NCI-H526 treated with DMSO at 0.1 percent for 48 hours (cell line): ENCODE results near the gene DTWD2.
"Not testable (repeated sequence)": the region's sequence is repeated elsewhere in the genome, so short reads cannot be mapped to it uniquely, and the experiment has no call there.

ENCODE experiments used
- DNase-seq: peaks from one replicate; lab custom pipeline; 2025; lab: John Stamatoyannopoulos, UW

DTWD2 gene

DNA sequence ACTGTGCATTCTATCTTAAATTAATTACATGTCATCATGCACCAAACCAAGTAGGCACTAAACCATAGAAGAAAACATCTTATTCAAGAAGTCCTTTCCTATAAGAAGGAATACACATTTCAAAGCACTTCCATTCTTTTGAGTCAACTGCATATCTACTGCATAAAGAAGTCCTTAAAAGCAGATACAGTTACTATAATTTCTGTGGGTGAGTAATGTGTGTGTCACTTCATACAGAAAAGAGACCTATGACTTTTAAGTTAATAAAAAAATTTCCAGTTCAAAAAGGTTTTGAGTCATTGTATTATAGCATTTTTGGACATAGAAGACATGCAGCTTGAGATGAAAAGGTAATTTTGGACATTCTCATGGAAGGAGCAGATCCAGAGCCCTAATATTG lies 125.0 kb downstream of the DTWD2 start:
- DNase-seq, result no peak

DNA sequence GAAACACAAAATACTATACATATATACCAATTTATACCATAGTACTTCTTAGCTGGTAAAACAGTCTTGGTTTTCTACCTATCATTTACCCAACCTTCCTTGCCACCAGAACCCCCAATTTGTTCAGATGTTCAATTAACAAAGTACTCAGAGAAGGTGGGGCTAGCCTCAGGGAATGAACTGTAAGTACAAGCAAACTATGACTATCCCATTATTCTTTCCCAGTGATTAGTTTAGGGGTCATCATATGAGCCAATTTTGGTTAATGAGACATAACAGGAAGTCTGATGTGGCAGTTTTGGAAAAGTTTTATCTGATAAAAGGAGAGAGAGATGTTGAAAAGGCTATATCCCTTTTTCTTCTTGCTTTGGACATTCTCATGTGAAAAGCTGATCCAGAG lies 125.8 kb downstream of the DTWD2 start:
- DNase-seq, result no peak

DNA sequence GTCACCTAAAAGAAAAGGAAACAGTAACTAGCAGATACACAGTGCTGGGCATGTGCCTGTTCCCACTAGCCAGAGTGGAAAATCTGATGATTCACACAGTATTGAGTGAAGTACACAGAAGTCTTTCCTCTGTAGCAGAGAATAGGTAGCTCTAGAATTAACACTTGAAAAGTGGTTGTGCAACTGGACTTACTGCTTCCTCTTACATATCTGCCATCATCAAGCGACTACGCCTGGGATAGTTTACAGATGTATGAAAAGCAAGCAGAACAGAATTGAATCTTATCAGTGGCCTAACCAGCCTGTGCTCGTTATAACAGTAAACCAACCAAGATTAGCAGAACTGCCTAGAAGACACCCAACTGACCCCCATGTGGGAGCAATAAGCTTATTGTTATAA lies 130.6 kb downstream of the DTWD2 start:
- no peak for DNase-seq

DNA sequence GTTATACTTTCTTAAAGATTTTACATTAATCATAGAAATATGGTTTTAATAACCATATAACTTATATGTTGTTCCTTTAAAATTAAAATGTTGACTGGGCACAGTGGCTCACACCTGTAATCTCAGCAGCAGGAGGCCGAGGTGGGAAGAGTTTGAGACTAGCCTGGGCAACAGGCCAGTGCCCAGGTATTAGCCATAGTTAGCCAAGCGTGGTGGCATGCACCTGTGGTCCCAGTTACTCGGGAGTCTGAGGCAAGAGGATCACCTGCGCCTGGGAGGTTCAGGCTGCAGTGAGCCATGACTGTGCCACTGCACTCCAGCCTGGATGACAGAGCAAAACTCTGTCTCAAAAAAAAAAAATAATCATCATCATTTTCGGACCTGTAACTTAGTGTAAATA lies 133.5 kb downstream of the DTWD2 start:
- DNase-seq, result no peak

DNA sequence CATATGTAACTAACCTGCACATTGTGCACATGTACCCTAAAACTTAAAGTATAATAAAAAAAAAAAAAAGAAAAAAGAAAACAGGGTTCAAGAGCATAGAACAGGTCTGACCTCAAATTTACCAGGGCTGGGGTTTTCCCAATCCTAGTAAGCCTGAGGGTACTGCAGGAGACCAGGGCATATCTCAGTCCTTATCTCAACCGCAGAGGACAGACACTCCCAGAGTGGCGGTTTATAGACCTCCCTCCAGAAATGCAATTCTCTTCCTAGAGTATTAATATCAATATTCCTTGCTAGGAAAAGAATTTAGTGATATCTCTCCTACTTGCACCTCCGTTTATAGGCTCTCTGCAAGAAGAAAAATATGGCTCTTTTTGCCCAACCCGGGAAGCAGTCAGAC lies 136.6 kb downstream of the DTWD2 start:
- not testable (repeated sequence) for DNase-seq

DNA sequence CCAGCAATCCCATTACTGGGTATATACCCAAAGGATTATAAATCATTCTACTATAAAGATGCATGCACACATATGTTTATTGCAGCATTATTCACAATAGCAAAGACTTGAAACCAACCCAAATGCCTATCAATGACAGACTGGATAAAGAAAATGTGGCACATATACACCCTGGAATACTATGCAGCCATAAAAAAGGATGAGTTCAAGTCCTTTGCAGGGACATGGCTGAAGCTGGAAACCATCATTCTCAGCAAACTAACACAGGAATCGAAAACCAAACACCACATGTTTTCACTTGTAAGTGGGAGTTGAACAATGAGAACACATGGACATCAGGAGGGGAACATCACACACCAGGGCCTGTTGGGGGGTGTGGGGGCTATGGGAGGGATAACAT lies 138.8 kb downstream of the DTWD2 start:
- DNase-seq, result not testable (repeated sequence)

DNA sequence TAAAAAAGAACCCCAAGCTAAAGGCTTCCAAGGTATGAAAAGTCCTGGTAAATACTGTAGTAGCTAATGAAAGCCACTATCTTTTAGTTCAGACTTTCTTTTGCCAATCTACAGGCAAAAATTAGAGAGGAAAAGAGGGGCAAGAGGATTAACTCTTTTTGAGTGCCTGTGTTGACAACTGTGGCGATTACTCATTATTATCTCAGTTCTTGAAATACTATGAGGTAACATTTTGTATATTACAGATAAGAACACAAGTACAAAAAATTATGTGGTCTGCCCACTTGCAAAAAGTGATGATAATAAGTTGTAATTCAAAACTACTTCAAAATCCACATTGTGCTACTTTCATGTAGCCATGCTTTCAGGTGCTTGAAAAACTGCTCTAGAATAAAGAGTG lies 144.0 kb downstream of the DTWD2 start:
- DNase-seq, result no peak

DNA sequence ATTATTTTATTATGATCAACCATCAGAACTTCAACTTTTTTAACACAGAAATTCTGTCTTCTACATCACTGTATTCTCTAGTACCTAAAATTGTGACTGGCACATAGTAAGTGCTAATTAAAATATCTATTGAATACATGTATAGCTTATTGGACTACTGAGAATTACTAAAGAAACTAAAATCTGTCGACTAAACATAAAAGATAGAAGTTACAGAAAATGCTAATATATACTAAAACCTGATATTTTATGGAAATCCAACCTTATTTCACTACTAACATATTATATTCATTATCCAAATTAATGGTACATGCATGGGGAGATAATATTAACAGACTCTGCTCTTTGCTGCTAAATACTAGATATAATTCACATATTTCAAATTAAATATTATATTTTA lies 153.6 kb downstream of the DTWD2 start:
- no peak for DNase-seq

DNA sequence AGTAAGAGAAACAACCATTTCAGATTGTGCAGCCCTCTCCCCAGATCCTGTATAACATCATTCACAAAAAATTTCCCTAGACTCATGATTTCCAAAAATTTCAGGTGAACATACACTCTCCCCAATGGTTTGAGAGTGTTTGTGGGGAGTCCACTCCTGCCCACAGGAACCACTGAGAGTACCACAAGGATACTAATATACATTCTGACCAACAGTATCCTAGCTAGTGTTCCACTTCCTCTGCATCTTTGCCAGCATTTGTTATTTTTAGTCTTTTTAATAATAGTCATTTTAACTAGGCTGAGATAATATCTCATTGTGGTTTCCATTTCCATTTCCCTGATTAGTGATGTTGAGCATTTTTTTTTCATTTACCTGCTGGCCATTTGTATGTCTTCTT lies 155.4 kb downstream of the DTWD2 start:
- DNase-seq, result no peak

DNA sequence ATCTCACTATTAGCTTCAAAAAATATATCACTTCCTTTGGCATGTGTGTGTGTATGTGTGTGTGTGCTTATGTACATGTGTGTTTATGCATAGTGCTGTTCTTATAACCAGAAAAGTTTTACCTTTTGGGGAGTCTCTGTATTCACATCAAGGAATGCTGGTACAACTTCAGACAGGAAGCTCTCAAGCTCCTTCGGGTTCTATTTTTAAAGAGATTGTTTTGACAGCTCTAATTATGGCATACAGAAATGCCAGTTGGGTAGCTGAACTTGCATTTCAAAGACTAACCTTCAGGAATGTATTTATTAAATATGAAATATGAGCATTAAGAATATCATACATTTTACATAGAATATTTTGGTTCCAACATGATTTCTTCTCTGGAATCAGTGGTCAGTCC lies 163.1 kb downstream of the DTWD2 start:
- DNase-seq, result no peak

DNA sequence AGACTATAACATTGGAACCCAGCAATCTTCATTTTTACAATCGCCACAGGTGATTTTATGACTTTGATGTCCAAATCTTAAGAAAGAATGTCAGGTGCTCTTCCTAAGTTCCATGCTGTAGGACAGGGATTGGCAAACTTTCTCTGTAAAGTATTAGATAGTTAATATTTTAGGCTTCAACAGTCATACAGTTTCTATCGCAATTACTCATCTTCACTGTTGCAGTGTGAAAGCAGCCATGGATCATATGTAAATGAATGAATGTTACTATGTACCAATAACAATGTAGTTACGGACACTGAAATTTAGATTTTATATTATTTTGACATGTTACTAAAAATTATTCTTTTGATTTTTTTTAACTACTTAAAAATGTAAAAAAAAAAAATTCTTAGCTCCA lies 169.7 kb downstream of the DTWD2 start:
- DNase-seq, result no peak

DNA sequence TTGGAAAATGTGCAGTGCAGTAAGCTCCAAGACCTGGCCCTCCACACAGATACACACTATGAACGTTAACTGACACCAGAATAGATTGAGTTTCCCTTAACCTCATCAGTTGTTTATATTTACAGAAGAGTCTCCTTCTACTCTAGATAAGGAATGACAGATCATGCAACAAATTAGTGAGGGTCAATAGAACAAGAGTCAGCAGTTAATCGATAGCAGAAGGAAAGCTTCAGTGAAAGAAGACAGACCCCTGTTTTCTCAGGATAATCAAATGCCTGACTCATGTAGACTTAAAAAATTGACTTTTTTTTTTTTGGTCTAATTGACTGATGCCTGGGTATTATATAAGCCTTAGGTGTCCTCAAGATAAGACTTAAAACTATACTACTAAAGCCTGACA lies 179.9 kb downstream of the DTWD2 start:
- no peak for DNase-seq

DNA sequence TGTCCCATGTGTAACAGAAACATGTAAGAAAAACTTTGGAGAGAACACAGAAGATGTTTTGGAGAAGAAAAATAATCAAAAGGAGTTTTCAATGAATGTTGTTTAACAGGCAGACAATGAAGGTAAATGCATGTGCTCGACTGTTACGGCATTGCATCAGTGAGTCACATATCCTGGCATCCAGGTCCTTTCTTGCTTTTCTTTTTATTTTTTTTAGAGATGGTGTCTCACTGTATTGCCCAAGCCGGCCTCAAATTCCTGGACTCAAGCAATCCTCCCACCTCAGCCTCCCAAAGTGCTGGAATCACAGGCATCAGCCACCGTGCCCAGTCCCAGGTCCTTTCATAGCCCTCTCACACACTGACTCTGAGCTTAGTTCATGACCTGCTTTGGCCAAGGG lies 181.8 kb downstream of the DTWD2 start:
- no peak for DNase-seq

DNA sequence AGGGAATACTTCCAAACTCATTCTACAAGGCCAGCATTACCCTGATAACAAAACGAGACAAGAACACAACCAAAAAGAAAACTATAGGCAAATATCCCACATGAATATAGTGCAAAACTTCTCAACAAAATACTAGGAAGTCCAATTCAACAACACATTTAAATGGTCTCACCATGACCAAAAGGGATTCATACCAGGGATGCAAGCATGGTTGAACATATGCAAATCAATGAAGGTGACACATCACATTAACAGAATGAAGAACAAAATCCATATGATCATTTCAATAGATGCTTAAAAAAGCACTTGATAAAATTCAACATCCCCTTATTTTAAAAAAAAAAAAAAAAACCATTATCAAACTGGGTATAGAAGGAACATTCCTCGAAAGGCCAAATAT lies 186.0 kb downstream of the DTWD2 start:
- DNase-seq, result no peak

DNA sequence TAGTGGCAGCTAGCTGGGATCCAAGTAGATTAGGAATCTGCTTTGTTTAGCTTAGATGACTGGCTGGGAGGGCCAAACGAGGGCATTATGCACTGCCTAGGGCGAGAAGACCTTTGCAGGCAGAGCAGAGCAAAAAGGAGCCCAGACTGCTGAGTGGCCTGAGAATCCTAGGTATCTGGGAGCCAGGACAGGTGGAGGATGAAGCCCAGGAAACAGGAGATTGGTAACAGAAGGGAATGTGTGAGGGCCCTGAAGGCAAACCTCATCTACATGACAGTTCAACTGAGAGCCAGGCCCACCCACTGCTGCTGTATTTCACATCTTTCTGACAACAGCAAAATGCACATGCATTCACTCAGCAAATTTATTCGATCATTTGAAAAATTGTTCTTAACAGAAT lies 192.3 kb downstream of the DTWD2 start:
- no peak for DNase-seq

DNA sequence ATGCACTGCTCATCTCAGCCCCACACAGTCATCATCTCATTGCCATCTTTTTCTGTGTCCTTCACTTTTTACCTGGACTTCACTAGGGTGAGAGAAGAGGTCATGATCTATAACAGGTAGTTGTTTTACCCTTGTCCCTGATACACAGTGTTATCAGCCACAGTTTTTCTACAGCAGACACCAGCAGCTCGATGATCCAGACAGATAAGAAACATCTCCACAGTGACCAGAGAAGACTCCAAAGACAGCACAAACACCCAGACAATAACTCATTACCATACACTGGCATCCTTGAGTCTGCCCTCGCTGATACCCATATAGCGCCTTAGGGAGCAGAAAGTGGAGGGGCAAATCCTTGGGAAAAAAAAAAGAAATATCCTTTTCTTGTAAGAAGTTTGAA lies 194.1 kb downstream of the DTWD2 start:
- DNase-seq, result no peak

DNA sequence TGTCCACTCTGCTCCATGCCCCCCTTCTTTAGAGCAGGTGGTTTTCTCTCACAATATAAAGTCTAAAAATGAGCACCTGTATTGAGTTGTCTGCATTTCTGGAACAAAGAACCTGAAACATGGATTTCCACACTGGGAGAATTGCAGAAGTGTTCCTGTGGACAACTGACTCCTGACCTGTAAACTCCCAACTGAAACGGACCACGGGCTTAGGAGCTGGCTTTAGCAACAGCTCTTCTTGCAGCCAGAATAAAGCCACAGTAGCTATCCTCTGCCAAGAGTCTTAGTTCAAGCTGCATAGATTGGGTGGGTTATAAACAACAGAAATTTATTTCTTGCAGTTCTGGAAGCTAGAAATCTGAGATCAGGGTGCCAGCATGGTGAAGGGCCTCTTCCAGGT lies 194.7 kb downstream of the DTWD2 start:
- no peak for DNase-seq

DNA sequence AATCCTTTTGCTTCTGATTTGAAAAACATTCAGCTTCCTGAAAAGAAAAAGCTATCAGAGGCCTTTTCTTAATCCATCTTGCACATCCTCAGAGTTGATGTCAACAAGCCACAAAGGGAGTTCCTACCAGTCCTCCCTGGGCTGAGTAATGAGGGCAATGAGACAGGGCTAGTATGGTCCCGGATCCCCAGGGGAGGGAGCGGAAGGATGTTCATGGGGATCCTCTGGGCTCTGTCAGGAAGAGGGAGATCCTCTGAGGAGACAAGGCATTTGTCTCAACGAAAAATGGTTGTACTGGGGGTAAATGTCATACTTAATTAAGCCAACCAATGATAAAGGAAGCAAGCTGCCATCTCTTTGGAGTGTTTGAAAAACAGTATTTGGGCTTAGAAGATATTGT lies 195.3 kb downstream of the DTWD2 start:
- no peak for DNase-seq

DNA sequence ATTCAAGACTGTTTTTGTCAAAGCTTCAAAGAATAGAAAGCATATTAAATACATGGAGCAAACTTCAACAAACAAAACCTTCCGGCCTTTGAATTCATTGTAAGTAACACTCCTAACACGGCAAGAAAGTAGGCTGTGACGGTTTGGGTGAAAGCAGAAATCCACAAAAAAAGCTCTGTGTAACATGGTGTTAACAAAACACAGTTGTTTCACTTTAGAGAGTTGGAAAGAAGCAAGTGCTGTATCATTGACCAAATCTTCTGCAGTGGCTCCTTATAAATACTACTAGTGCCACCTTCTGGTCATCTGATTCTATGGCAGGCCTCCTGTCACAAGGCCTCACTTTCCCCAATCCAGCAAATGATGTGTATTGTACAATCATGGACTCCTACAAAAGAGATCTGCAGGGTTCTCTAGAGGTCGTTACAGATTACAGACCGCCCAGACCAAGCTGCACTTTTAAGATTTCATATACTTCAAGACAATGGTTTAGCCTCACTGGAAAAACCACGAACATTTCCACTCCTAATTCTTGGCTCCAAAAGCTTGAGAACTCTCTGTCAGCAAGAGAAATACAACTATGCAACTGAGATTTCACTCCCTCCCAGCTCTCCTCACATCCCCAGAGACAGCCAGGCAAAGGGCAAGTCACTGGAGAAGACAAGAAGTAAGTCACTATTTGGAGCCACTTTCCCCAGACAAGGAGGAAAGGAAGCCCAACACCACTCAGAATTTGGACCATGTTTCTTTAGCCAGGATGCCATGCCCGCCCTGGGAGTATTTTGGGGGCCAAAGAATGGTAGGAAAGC lies 196.2 kb downstream of the DTWD2 start:
- DNase-seq, result peak; percentile 39

DNA sequence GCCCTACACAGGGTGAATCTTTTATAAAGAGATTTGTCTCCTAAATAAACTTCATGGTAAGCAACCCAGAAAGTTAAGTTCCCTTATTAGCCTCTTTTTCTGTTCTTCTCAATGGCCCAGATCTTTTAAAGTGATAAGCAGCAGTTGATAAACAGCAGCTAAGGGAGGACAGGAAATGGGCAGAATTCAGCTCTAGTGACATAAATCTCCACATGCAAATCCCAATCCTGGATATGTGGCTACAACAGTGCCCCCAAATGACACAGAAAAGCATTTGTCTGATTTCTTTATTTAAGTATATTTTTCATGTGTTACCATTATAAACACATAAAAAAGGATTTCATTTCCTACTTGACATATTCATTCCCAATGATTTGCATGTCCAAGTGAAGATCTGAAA lies 199.0 kb downstream of the DTWD2 start:
- DNase-seq, result no peak

DNA sequence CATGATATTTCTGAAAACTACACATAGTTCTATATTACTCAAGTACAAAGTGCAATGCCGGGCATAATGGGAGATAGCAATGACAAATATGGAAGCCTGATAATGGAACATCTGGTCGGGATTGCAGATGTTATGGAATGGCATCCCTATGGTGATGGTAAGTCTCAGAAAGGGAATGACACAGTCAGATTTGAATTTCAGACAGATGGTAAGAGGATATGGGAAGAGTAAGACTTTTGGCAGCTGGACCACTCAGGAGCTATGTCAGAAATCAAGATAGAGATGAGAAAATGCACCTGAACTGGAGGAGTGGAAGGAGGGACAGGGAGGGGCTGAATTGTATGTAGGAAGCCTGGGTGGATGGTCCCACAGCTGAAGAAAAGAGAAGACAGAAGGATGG lies 200.0 kb downstream of the DTWD2 start:
- no peak for DNase-seq
